M059J (cell line): ENCODE measurements around the gene PLEKHA3. TPM values are rescaled to one million over a fixed set of nuclear protein-coding genes. Genes with fewer than 3 reads are reported as not detected.
"Not testable (repeated sequence)": the region's sequence is repeated elsewhere in the genome, so short reads cannot be mapped to it uniquely, and the experiment has no call there.

ENCODE experiments used
- DNase-seq: peaks from one replicate; pipeline ENCODE4 v3.0.0-alpha.2; 2012; ENCODE audit warnings: low read depth
- total RNA-seq: library from RNA; depleted of rRNA; stranded (reverse); fragments of >200 nt; shearing (Covaris generic); gene quantifications from 2 replicates; pipeline ENCODE4 v1.2.3, GENCODE V29; 2014; rRNA removed

PLEKHA3 gene
- total RNA-seq: 7.6 and 17.0 TPM in 2 replicates

GRCh38 chr2:178480227-178481181 lies at the start of gene PLEKHA3:
Gene PLEKHA3, plus strand, starts transcription at chr2:178480457. Its CDS starts 413 bp downstream, at chr2:178480870.
- peak; percentile 96 for DNase-seq

- no peak for DNase-seq
Observed at GRCh38 chr2:178436662-178437061, 43.6 kb upstream of the PLEKHA3 start.

GRCh38 chr2:178441426-178441825 lies 38.8 kb upstream of the PLEKHA3 start:
- DNase-seq: no peak

GRCh38 chr2:178448968-178449661 lies 31.1 kb upstream of the PLEKHA3 start:
- DNase-seq: no peak

- DNase-seq: no peak
Observed at GRCh38 chr2:178449700-178450523, 30.3 kb upstream of the PLEKHA3 start.

GRCh38 chr2:178450524-178450773 lies 29.8 kb upstream of the PLEKHA3 start:
- no peak for DNase-seq

- DNase-seq: peak; percentile 91
Observed at GRCh38 chr2:178450774-178451525, 29.3 kb upstream of the PLEKHA3 start, which contains the start of the genes PJVK and PRKRA. Gene PJVK, plus strand, starts transcription at chr2:178451378. Its CDS starts 2,032 bp downstream, at chr2:178453410. Gene PRKRA, minus strand, starts transcription at chr2:178451175. Its CDS starts 145 bp downstream, at chr2:178451030.

GRCh38 chr2:178452334-178452733 lies 27.9 kb upstream of the PLEKHA3 start:
- DNase-seq: no peak

GRCh38 chr2:178452870-178453269 lies 27.4 kb upstream of the PLEKHA3 start:
- DNase-seq: no peak

- DNase-seq: peak; percentile 18
Observed at GRCh38 chr2:178455947-178456346, 24.3 kb upstream of the PLEKHA3 start.

GRCh38 chr2:178457390-178457886 lies 22.8 kb upstream of the PLEKHA3 start:
- DNase-seq: no peak

- no peak for DNase-seq
Observed at GRCh38 chr2:178469219-178469849, 10.9 kb upstream of the PLEKHA3 start.

GRCh38 chr2:178471313-178471712 lies 8.9 kb upstream of the PLEKHA3 start:
- not testable (repeated sequence) for DNase-seq

GRCh38 chr2:178473373-178473772 lies 6.9 kb upstream of the PLEKHA3 start:
- no peak for DNase-seq

GRCh38 chr2:178473931-178474330 lies 6.3 kb upstream of the PLEKHA3 start:
- DNase-seq: peak; percentile 40

GRCh38 chr2:178474560-178474959 lies 5.7 kb upstream of the PLEKHA3 start:
- no peak for DNase-seq

- no peak for DNase-seq
Observed at GRCh38 chr2:178476477-178476876, 3.8 kb upstream of the PLEKHA3 start.

GRCh38 chr2:178477443-178478129 lies 2.7 kb upstream of the PLEKHA3 start:
- no peak for DNase-seq

- DNase-seq: peak; percentile 33
Observed at GRCh38 chr2:178478130-178478438, 2.2 kb upstream of the PLEKHA3 start.
